ENCODE results near the gene FBXO38. TPM values are rescaled to one million over a fixed set of nuclear protein-coding genes. Genes with fewer than 3 reads are reported as not detected.

The FBXO38 gene
- total and polyA plus RNA-seq, 2 of the 4 experiments (the other 2 are of a cell fraction): 14.9 to 70.1 TPM

DNA sequence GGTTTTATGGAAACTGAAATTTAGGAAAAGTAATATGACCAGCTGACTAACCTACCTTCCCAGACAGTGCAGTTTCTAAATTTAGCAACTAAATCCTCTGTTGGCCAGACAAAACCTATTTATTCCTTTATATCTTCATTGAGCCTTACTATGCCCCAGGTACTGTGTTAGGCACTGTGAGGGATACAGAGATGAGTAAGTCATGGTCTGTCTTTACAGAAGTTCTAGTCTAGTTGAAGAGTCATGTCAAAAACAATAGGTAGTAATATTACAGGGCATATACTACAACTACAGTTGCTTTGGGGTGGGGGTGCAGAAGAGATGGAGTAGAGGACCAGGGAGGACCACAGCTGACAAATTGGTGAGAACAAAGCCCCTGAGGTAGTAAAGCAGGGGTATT is 42.8 kb downstream of the FBXO38 start:
- Histone ChIP-seq H2BK20ac (ENCODE audit: low read depth, low read length) (no peak overlapping the region), H3K4me3 (ENCODE audit: insufficient read depth, low read depth, low read length) (no peak overlapping the region), H2AFZ (replicated peaks; ENCODE audit: low read length, poor library complexity) (no peak overlapping the region), H3K14ac (replicated peaks; ENCODE audit: low read depth, low read length) (no peak overlapping the region), H2BK15ac (ENCODE audit: low read depth, low read length) (no peak overlapping the region), H2BK120ac (ENCODE audit: low read depth, low read length) (no peak overlapping the region), H3K56ac (ENCODE audit: extremely low read depth, insufficient read depth, low read length) (no peak overlapping the region), H3K27ac (ENCODE audit: insufficient read depth, low read length) (no peak overlapping the region), H3K4ac (ENCODE audit: low read depth, low read length) (no peak overlapping the region), H3K23ac (ENCODE audit: low read depth, low read length) (no peak overlapping the region), H2BK5ac (ENCODE audit: low read depth, low read length, poor library complexity, severe bottlenecking) (no peak overlapping the region), H2AK9ac (replicated peaks; ENCODE audit: low read depth, low read length, poor library complexity) (no peak overlapping the region), H3K36me3 (ENCODE audit: control insufficient read depth, insufficient read depth, low read length) (peaks cover 40% of the 10 kb centered on the region), H3K18ac (ENCODE audit: low read depth, low read length) (no peak overlapping the region), H4K5ac (ENCODE audit: low read depth, low read length) (no peak overlapping the region), H3K9me1 (ENCODE audit: insufficient read depth, low read length) (no peaks in the 10 kb centered on the region), H4K91ac (ENCODE audit: insufficient read depth, low read depth, low read length) (no peak overlapping the region), H3K4me2 (ENCODE audit: low read depth, low read length) (no peak overlapping the region), H3K9me3 (ENCODE audit: control insufficient read depth, insufficient read depth, low read length) (no peaks in the 10 kb centered on the region), H4K20me1 (ENCODE audit: insufficient read depth, low read length) (no peaks in the 10 kb centered on the region), H3K27me3 (ENCODE audit: control insufficient read depth, insufficient read depth, low read length) (no peaks in the 10 kb centered on the region), H3K4me1 (ENCODE audit: control insufficient read depth, insufficient read depth, low read length) (no peaks in the 10 kb centered on the region), H3K79me1 (ENCODE audit: low read depth in 1 of 2, low read length in 2 of 2) (peaks cover 5 to 21% of the 10 kb centered on the region in 2 experiments; a peak in 3 of 4 replicates), H2AK5ac (ENCODE audit: low read depth, low read length) (no peak overlapping the region), H3K9ac (ENCODE audit: low read depth, low read length) (no peak overlapping the region), H4K8ac (ENCODE audit: low read depth in 2 of 2, low read length in 2 of 2) (no peak overlapping the region)
- dilution Hi-C loops (cut with HindIII; ENCODE audit: low sequenced_read_pairs, unreplicated experiment) (no loop called here), intact Hi-C loops (cut with micrococcal nuclease) (no loop called here), in situ Hi-C loops (cut with MboI; ENCODE audit: low sequenced_read_pairs) (loop anchor here (25.0 kb wide), 1 partner anchor 811 kb away; no protein-coding TSS in a partner anchor)
- BruUV-seq (replicated peaks): no TSS peak
- ATAC-seq (ENCODE audit: low read depth) (no peak), DNase-seq (no peak)
- no peak for TF ChIP-seq MAZ (IDR thresholded peaks at IDR 0.05; ENCODE audit: borderline replicate concordance, low read depth, low read length)
- TF ChIP-seq, protein P1, sequence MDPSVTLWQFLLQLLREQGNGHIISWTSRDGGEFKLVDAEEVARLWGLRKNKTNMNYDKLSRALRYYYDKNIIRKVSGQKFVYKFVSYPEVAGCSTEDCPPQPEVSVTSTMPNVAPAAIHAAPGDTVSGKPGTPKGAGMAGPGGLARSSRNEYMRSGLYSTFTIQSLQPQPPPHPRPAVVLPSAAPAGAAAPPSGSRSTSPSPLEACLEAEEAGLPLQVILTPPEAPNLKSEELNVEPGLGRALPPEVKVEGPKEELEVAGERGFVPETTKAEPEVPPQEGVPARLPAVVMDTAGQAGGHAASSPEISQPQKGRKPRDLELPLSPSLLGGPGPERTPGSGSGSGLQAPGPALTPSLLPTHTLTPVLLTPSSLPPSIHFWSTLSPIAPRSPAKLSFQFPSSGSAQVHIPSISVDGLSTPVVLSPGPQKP (IDR thresholded peaks at IDR 0.05; ENCODE audit: borderline replicate concordance, low read depth, low read length): no peak
- TF ChIP-seq RAD21 (IDR thresholded peaks at IDR 0.05; ENCODE audit: low read length): no peak
- no peak for TF ChIP-seq SMC3 (IDR thresholded peaks at IDR 0.05; ENCODE audit: low read depth, low read length)
- POLR2A ChIA-PET (ENCODE audit: unreplicated experiment): no interaction called here
- CTCF ChIA-PET: no interaction called here

Measured in IMR-90 (cell line).